Measurements from ENCODE around the gene BNC2. TPM values are rescaled to one million over a fixed set of nuclear protein-coding genes. Genes with fewer than 3 reads are reported as not detected.

The BNC2 gene
- total and polyA plus RNA-seq, 8 donors = 0.28 to 7.6 (median 0.99) TPM

DNA sequence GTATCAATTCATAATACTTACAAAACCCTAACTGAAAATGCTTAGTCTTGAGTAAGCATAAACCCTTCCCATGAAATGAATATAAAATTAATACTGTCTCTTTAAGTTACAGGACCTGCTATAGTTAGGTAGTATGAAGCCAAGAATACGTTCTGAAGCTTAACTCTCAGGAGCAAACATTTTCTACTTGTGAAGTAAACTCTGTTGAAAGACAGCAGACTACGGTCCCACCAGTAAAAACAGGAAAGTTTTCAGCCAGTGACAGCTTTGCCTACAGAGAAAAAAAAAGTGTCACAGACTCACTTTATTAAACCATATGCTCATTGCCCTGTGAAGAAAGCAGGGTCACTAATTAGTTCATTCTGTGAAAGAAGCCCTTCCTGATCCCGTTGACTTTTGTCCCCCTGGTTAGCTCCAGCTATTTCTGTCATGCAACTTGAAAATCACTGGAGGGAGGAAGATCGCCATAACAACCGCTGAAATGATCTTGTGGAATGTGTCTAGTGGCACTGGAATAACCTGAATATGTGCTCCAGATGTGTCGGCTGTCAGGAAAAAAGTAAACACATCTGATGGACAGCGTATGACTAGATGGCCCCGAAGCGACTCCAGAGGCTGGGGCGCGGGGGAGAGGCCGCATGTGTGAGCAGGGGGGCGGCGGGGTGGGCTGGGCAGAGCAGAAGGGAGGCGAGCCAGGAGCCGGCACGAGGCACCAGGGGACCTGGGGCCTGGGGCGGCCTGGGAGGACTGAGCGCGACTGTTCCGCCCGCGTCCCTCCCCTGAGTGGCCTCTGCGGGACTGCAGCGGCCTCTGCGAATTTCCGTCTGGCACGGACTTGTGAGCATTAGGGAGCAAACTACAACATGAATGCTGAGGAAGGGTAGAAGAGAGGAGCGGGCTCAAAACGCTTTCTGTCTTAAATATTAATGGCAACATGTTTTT is 41.9 kb downstream of the BNC2 start:
- Histone ChIP-seq H3K9me3 (no peaks in the 10 kb centered on the region), H3K4me3 (peak overlapping the region in 2 of 4 donors; percentile 31 to 33), H3K36me3 (no peaks in the 10 kb centered on the region), H3K4me1 (peaks cover 0 to 3% (median 0%) of the 10 kb centered on the region in 3 donors), H3K27ac (no peak overlapping the region), H3K27me3 (no peaks in the 10 kb centered on the region)
- DNase-seq (peak; percentile 2 to 68 (median 25)), FAIRE-seq (no peak), ATAC-seq (peak; percentile 76 to 86 (median 78))
- intact Hi-C loops (cut with DNase I) = no loop called here
- 5 to 7% methylated on average over 30 of the region's 30 CpGs for WGBS, 2 donors
- TF ChIP-seq, protein P1, sequence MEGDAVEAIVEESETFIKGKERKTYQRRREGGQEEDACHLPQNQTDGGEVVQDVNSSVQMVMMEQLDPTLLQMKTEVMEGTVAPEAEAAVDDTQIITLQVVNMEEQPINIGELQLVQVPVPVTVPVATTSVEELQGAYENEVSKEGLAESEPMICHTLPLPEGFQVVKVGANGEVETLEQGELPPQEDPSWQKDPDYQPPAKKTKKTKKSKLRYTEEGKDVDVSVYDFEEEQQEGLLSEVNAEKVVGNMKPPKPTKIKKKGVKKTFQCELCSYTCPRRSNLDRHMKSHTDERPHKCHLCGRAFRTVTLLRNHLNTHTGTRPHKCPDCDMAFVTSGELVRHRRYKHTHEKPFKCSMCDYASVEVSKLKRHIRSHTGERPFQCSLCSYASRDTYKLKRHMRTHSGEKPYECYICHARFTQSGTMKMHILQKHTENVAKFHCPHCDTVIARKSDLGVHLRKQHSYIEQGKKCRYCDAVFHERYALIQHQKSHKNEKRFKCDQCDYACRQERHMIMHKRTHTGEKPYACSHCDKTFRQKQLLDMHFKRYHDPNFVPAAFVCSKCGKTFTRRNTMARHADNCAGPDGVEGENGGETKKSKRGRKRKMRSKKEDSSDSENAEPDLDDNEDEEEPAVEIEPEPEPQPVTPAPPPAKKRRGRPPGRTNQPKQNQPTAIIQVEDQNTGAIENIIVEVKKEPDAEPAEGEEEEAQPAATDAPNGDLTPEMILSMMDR (IDR thresholded peaks at IDR 0.05) = no peak

DNA sequence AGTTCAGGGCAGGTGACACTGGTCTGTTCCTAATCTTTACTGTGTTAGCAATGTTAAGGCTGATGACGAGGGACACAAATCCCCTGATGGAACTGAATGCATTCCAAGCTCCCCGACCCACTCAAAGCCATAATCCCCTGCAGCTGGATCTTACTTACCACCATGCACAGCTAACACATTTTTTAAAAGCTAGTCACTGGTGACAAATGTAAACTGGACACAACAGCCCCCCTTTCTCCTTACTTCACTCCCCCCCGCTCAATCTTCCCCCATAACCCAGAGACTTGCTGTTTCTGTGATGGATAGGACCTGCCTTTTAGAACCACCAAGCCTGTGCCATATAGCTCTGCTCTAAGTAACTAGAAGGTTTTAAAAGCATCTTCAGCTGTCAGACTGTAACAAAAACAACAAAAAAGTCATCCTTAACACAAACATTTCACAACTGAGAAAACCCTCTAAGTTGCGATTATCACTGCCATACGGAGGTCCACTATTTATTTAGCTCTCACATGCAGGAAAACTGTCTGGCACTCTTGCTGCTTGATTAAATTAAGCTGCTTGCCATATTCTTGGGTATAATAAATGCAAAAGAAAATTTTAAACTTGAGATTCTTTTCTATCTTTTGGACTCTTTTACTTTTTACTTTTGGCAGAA is 44.4 kb downstream of the BNC2 start:
- peaks cover 0 to 3% (median 0%) of the 10 kb centered on the region in 3 donors for H3K4me1 ChIP-seq
- ATAC-seq (no peak), FAIRE-seq (no peak), DNase-seq (no peak)
- no peak overlapping the region for H3K27ac ChIP-seq
- TF ChIP-seq, protein P1 (IDR thresholded peaks at IDR 0.05) = no peak
- no peak overlapping the region for H3K4me3 ChIP-seq
- intact Hi-C loops (cut with DNase I) = no loop called here
- H3K36me3 ChIP-seq = no peaks in the 10 kb centered on the region
- H3K9me3 ChIP-seq = no peaks in the 10 kb centered on the region
- H3K27me3 ChIP-seq = no peaks in the 10 kb centered on the region
- WGBS, 2 donors = 70 to 76% methylated on average over 5 of the region's 5 CpGs

DNA sequence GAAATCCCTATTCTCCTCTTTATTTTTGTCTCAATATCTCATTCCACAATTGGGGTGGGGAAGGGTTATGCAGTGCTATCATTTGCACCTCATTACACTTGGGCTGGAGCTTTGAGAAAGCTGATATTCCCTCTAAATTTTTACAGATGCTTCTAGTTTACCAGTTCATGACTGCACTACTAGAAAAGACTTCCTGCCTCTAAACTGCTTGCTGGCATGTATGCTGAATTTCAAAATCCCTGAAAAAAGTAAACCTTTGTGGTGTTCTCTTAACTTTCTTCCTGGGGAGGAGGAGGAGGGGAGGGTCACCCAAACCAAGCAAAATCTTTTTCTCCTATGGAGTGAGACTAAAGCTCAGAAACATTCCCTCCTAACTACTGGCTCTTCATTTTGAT is 45.1 kb downstream of the BNC2 start:
- no peak for DNase-seq
- no peak overlapping the region for H3K27ac ChIP-seq
- H3K27me3 ChIP-seq = no peaks in the 10 kb centered on the region
- no peaks in the 10 kb centered on the region for H3K9me3 ChIP-seq
- TF ChIP-seq, protein P1 (IDR thresholded peaks at IDR 0.05) = no peak
- H3K36me3 ChIP-seq = no peaks in the 10 kb centered on the region
- no peak for FAIRE-seq
- no peak overlapping the region for H3K4me3 ChIP-seq
- intact Hi-C loops (cut with DNase I) = no loop called here
- ATAC-seq = no peak
- peaks cover 0 to 3% (median 0%) of the 10 kb centered on the region in 3 donors for H3K4me1 ChIP-seq

DNA sequence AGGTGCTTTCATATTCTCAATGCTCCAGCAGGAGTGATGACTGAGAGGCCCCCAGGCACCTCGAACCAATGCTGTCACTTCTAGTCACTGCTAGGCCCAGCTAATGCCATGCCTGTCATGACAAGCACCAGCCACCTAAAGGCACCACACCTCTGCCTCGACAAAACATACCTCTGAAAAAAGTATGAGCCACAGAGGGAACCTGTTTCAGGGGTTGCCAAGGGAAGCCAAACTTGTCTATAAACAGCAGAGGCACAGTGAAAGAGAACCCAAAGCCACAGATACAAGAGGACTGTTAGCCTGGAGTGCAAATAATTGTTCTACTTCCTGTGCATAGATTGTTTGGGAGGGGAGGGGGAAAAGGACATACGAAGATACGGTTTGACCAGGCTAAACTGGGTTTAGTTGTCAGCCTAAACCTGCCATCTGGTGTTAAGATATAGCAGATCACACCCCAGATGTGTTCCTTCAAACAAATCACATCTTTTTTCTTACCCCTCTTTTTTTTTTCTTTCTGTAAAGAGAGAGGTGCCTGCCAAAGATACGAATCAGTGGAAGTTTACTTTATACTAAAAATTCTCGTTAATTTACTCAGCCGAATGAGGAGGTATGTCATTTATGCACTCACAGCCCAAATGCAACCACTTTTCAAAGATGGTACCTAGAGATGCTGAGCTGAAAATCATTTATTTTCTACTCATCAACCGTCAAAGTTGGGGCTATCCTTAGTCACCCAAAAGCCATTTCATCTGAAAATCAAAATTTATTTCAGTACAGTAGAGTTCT is 45.7 kb downstream of the BNC2 start:
- TF ChIP-seq, protein P1 (IDR thresholded peaks at IDR 0.05) = no peak
- Histone ChIP-seq H3K9me3 (no peaks in the 10 kb centered on the region), H3K36me3 (no peaks in the 10 kb centered on the region), H3K27me3 (no peaks in the 10 kb centered on the region), H3K27ac (no peak overlapping the region), H3K4me3 (no peak overlapping the region), H3K4me1 (peaks cover 0 to 3% (median 0%) of the 10 kb centered on the region in 3 donors)
- DNase-seq = no peak
- intact Hi-C loops (cut with DNase I) = no loop called here
- WGBS, 2 donors = 35 to 59% methylated on average over 8 of the region's 8 CpGs
- ATAC-seq = no peak
- no peak for FAIRE-seq
